ENCODE data around the gene CNTN2.

DNA sequence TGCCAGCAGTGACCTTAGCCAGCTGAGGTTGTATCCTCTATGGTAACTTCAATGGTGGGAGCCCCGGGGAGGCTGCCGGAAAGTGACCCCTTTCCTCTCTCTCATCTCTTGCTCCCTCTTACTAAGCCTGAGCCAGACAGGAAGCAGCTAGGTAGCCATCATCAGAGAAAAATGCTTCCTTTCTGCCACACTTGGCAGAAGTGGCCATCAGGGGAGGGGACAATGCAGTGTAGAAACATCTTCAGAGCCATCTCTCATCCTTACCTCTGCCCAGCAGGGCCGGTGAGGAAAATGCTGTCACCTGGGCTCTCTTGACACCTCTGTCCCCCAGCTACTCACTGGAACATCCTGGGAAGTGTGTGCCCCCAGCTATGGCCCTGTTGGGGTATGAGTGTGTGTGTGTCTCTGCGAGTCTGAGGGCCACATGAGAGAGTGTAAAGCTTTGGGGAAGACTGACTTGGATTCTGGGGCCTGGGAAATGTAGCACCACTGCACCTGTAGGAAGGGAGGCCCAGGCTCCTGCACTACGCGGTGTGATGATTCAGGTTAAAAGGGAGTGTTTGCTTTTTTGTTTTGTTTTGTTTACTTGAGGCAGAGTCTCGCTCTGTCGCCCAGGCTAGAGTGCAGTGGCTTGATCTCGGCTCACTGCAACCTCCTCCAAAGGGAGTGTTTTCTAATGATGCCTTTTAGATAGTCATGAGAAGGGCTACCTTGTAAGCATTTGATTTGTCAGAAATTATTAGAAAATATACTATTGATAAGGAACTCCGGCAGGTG, 48.7 kb upstream of the CNTN2 start:
- TF ChIP-seq POLR2AphosphoS5 (IDR thresholded peaks at IDR 0.05): no peak
- TF ChIP-seq, protein P1, sequence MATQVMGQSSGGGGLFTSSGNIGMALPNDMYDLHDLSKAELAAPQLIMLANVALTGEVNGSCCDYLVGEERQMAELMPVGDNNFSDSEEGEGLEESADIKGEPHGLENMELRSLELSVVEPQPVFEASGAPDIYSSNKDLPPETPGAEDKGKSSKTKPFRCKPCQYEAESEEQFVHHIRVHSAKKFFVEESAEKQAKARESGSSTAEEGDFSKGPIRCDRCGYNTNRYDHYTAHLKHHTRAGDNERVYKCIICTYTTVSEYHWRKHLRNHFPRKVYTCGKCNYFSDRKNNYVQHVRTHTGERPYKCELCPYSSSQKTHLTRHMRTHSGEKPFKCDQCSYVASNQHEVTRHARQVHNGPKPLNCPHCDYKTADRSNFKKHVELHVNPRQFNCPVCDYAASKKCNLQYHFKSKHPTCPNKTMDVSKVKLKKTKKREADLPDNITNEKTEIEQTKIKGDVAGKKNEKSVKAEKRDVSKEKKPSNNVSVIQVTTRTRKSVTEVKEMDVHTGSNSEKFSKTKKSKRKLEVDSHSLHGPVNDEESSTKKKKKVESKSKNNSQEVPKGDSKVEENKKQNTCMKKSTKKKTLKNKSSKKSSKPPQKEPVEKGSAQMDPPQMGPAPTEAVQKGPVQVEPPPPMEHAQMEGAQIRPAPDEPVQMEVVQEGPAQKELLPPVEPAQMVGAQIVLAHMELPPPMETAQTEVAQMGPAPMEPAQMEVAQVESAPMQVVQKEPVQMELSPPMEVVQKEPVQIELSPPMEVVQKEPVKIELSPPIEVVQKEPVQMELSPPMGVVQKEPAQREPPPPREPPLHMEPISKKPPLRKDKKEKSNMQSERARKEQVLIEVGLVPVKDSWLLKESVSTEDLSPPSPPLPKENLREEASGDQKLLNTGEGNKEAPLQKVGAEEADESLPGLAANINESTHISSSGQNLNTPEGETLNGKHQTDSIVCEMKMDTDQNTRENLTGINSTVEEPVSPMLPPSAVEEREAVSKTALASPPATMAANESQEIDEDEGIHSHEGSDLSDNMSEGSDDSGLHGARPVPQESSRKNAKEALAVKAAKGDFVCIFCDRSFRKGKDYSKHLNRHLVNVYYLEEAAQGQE (IDR thresholded peaks at IDR 0.05; ENCODE audit: borderline replicate concordance): no peak
- TF ChIP-seq, protein P2, sequence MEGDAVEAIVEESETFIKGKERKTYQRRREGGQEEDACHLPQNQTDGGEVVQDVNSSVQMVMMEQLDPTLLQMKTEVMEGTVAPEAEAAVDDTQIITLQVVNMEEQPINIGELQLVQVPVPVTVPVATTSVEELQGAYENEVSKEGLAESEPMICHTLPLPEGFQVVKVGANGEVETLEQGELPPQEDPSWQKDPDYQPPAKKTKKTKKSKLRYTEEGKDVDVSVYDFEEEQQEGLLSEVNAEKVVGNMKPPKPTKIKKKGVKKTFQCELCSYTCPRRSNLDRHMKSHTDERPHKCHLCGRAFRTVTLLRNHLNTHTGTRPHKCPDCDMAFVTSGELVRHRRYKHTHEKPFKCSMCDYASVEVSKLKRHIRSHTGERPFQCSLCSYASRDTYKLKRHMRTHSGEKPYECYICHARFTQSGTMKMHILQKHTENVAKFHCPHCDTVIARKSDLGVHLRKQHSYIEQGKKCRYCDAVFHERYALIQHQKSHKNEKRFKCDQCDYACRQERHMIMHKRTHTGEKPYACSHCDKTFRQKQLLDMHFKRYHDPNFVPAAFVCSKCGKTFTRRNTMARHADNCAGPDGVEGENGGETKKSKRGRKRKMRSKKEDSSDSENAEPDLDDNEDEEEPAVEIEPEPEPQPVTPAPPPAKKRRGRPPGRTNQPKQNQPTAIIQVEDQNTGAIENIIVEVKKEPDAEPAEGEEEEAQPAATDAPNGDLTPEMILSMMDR (IDR thresholded peaks at IDR 0.05; ENCODE audit: poor library complexity, severe bottlenecking): no peak
- TF ChIP-seq EZH2 (IDR thresholded peaks at IDR 0.05; ENCODE audit: borderline replicate concordance, insufficient read depth, low read length, poor library complexity, severe bottlenecking): no peak
- no peak for TF ChIP-seq MXI1 (conservative IDR thresholded peaks at IDR 0.05; ENCODE audit: poor library complexity, severe bottlenecking)
- no peak for TF ChIP-seq RAD21 (conservative IDR thresholded peaks at IDR 0.05)
- TF ChIP-seq TAF1 (IDR thresholded peaks at IDR 0.05; ENCODE audit: low read depth): no peak

Measured in neural cell (in vitro differentiated cells).